HG02884 (cell line): ENCODE results near the gene MYOC.
"Not testable (repeated sequence)": the region's sequence is repeated elsewhere in the genome, so short reads cannot be mapped to it uniquely, and the experiment has no call there.

ENCODE experiments used
- ATAC-seq: cut with Tn5 transposase; IDR thresholded peaks from one replicate; pipeline ENCODE4 v1.9.1; 2021; ENCODE audit warnings: mild to moderate bottlenecking, moderate library complexity; ENCODE audit not compliant: unreplicated experiment

MYOC gene

GRCh38 chr1:171652234-171652822, at the start of gene MYOC:
TSS of gene MYOC (minus strand) at chr1:171652688. CDS start at chr1:171652611, 77 bp downstream.
- no peak for ATAC-seq

- no peak for ATAC-seq
These were observed 47.0 kb upstream of the MYOC start for GRCh38 chr1:171699531-171699930.

- ATAC-seq, result not testable (repeated sequence)
These were observed 43.3 kb upstream of the MYOC start for GRCh38 chr1:171695772-171696171.

- not testable (repeated sequence) for ATAC-seq
These were observed 41.1 kb upstream of the MYOC start for GRCh38 chr1:171693541-171693940.

GRCh38 chr1:171683870-171684269, 31.4 kb upstream of the MYOC start:
- no peak for ATAC-seq

GRCh38 chr1:171680339-171680738, 27.9 kb upstream of the MYOC start:
- ATAC-seq, result no peak

- no peak for ATAC-seq
These were observed 24.3 kb upstream of the MYOC start for GRCh38 chr1:171676823-171677222.

- no peak for ATAC-seq
These were observed 22.2 kb upstream of the MYOC start for GRCh38 chr1:171674431-171675405.

- no peak for ATAC-seq
These were observed 18.3 kb upstream of the MYOC start for GRCh38 chr1:171670739-171671138.

- ATAC-seq, result no peak
These were observed 15.9 kb upstream of the MYOC start for GRCh38 chr1:171668372-171668771.

GRCh38 chr1:171666114-171666769, 13.8 kb upstream of the MYOC start:
- no peak for ATAC-seq

- ATAC-seq, result no peak
These were observed 12.5 kb upstream of the MYOC start for GRCh38 chr1:171664976-171665375.

- ATAC-seq, result no peak
These were observed 11.5 kb upstream of the MYOC start for GRCh38 chr1:171663854-171664575.

GRCh38 chr1:171663036-171663853, 10.8 kb upstream of the MYOC start:
- no peak for ATAC-seq

- ATAC-seq, result no peak
These were observed 8.7 kb upstream of the MYOC start for GRCh38 chr1:171661076-171661650.

GRCh38 chr1:171656206-171656605, 3.7 kb upstream of the MYOC start:
- ATAC-seq, result not testable (repeated sequence)

- no peak for ATAC-seq
These were observed 3.2 kb upstream of the MYOC start for GRCh38 chr1:171655746-171656116.

- ATAC-seq, result no peak
These were observed 2.7 kb upstream of the MYOC start for GRCh38 chr1:171654942-171655745.
